ENCODE measurements around the gene XRCC3. TPM values are rescaled to one million over a fixed set of nuclear protein-coding genes. Genes with fewer than 3 reads are reported as not detected.

The XRCC3 gene
- total RNA-seq, 1 donor from 2014 or later, result 5.6 TPM

DNA sequence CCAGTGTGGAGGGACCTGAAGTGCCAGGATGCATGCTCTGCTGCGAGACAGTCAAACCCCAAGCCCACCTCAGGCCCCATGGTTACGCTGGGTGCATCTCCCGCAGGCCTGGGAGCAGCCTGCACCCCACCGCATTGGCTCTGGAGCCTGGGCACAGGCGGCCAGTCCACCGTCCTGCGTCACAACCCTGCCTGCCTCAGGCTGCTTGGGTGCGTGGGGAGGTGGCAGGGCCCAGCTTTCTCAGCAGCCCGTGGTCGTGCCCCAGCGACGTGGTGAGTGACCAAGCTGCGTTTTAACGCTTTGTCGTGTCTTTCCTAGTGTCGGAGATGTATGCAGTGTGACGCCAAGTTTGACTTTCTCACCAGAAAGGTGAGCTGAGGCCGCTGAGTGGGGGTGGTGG lies 11.2 kb upstream of the XRCC3 start:
- H3K27me3 ChIP-seq, result no peaks in the 10 kb centered on the region
- no peak for ATAC-seq
- intact Hi-C loops (cut with DNase I), result no loop called here
- DNase-seq, result no peak
- H3K4me1 ChIP-seq, result peaks cover 18% of the 10 kb centered on the region
- H3K27ac ChIP-seq, result no peak overlapping the region
- no peaks in the 10 kb centered on the region for H3K9me3 ChIP-seq
- TF ChIP-seq, protein P1, sequence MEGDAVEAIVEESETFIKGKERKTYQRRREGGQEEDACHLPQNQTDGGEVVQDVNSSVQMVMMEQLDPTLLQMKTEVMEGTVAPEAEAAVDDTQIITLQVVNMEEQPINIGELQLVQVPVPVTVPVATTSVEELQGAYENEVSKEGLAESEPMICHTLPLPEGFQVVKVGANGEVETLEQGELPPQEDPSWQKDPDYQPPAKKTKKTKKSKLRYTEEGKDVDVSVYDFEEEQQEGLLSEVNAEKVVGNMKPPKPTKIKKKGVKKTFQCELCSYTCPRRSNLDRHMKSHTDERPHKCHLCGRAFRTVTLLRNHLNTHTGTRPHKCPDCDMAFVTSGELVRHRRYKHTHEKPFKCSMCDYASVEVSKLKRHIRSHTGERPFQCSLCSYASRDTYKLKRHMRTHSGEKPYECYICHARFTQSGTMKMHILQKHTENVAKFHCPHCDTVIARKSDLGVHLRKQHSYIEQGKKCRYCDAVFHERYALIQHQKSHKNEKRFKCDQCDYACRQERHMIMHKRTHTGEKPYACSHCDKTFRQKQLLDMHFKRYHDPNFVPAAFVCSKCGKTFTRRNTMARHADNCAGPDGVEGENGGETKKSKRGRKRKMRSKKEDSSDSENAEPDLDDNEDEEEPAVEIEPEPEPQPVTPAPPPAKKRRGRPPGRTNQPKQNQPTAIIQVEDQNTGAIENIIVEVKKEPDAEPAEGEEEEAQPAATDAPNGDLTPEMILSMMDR (IDR thresholded peaks at IDR 0.05), result no peak
- no peak overlapping the region for H3K4me3 ChIP-seq
- H3K36me3 ChIP-seq, result peaks cover 19% of the 10 kb centered on the region

DNA sequence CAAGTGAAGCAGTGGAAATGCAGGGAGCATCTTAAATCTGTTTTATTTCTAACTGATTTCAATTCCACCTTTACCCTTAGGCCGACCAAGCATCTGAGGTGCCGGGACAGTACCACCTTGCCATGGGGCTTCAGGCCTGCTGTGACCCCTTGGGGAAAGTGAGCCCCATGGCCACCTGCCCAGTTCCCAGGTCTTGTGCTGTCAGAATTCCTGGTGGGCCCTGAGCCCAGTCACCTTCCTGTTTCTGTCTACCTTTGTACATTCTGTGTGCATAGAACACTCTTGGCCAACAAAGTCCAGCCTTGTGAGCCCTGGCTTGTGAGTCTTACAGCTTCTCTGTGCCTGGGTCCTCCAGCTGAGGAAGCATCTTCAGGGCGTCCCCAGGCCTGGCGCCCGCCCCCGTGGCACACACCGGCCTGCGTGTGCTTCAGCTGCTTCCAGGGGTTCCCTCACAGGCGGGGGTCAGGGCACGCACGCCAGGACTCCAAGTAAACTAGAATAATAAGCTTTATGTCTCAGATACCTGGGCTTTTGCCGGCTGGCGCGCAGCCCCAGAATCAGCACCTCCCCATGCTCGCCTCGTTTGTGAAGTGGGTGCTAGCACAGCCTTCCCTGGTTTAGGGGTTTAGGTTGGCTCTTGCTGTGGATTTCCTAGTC lies 10.6 kb upstream of the XRCC3 start:
- no peak for DNase-seq
- intact Hi-C loops (cut with DNase I), result no loop called here

DNA sequence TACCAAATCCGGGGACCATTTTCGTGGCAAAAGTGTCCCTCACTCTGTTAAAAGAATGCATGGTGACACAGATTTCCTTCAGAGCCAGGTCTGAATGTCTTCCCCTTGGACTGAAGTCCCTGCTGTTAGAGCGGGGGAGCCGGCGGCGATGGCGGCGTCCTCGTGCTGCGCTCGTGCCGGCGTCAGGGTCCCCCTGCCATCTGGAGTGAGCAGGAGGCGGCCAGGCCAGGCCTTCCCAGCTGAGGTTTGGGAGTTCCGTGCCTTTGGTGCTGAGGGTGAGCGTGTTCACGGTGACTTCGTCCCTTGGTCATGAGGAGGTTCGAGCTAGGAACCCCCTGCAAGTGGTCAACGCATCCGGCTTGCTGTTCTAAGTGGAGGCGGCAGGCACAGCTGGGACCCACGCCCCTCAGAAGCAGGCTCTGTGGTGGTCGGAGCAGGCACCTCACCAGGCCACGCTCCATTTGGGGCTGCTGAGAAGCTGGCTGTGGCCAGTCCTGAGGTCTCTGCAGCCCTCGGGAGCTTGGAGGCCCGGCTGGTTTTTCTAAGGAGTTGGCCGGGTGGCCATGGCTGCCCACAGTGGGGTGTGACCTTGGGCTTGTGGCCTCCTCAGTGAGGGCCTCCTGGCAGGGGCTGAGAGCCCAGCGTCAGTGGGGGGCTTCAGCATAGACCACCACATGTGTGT lies 9.9 kb upstream of the XRCC3 start:
- ATAC-seq (no peak), DNase-seq (no peak)
- TF ChIP-seq, protein P1 (IDR thresholded peaks at IDR 0.05), result no peak
- Histone ChIP-seq H3K9me3 (no peaks in the 10 kb centered on the region), H3K4me3 (no peak overlapping the region), H3K27ac (no peak overlapping the region), H3K36me3 (peaks cover 15% of the 10 kb centered on the region), H3K4me1 (peaks cover 18% of the 10 kb centered on the region), H3K27me3 (no peaks in the 10 kb centered on the region)
- intact Hi-C loops (cut with DNase I), result no loop called here

More for the DNA sequence above, 10.6 kb upstream of the XRCC3 start:
- no peaks in the 10 kb centered on the region for H3K9me3 ChIP-seq
- peaks cover 18% of the 10 kb centered on the region for H3K4me1 ChIP-seq
- no peak overlapping the region for H3K4me3 ChIP-seq
- ATAC-seq, result no peak
- H3K27me3 ChIP-seq, result no peaks in the 10 kb centered on the region
- no peak overlapping the region for H3K27ac ChIP-seq
- H3K36me3 ChIP-seq, result peaks cover 19% of the 10 kb centered on the region
- TF ChIP-seq, protein P1 (IDR thresholded peaks at IDR 0.05), result no peak

DNA sequence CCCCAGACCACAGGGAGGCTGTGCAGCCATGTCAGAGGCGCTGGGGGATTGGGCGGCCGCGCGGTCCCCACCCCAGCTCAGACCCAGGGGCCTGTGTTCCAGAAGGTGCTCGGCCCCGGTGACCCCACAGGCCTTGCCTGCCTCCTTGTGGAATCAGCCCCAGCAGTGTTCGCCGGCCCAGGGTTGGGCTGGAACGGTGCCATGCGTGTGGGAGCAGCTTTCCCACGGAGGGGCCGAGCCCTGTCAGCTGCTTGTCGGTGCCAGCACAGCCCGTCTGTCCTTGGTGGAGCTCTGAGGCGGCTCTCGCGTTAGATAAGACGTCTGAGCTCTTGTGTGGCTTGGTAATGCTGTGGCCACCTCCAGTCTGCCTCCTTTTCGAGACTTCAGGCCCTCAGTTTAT lies 8.9 kb upstream of the XRCC3 start:
- Histone ChIP-seq H3K4me3 (no peak overlapping the region), H3K4me1 (peaks cover 18% of the 10 kb centered on the region), H3K36me3 (peaks cover 4% of the 10 kb centered on the region), H3K27me3 (no peaks in the 10 kb centered on the region), H3K9me3 (no peaks in the 10 kb centered on the region), H3K27ac (peak overlapping the region; percentile 55)
- intact Hi-C loops (cut with DNase I), result no loop called here
- DNase-seq (no peak), ATAC-seq (no peak)
- TF ChIP-seq, protein P1 (IDR thresholded peaks at IDR 0.05), result peak; percentile 6

DNA sequence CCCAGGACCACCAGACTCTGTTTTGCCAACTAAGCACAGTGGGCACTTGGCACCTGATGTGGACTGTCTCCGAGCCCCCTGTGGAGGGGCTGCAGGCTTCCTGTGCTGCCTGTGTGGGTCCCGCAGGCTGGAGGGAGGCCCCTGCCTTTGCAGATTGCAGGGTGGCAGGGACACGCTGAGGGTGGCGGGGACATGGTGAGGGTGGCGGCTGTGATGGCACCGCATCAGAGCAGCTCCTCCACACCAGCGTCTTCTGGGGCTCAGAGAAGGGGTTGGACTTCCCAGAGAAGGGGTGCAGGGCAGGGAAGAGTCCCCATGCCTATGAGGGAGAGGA lies 8.5 kb upstream of the XRCC3 start:
- peaks cover under 1% of the 10 kb centered on the region for H3K36me3 ChIP-seq
- peak overlapping the region; percentile 55 for H3K27ac ChIP-seq
- no peak for DNase-seq
- ATAC-seq, result no peak
- H3K4me3 ChIP-seq, result no peak overlapping the region
- intact Hi-C loops (cut with DNase I), result no loop called here
- TF ChIP-seq, protein P1 (IDR thresholded peaks at IDR 0.05), result no peak
- H3K9me3 ChIP-seq, result no peaks in the 10 kb centered on the region
- H3K27me3 ChIP-seq, result no peaks in the 10 kb centered on the region
- peaks cover 20% of the 10 kb centered on the region for H3K4me1 ChIP-seq
